ENCODE results near the gene NF2. TPM values are rescaled to one million over a fixed set of nuclear protein-coding genes. Genes with fewer than 3 reads are reported as not detected.

NF2 gene
- total RNA-seq, 4 donors from 2014 or later: 39.8 to 61.0 (median 45.1) TPM

DNA sequence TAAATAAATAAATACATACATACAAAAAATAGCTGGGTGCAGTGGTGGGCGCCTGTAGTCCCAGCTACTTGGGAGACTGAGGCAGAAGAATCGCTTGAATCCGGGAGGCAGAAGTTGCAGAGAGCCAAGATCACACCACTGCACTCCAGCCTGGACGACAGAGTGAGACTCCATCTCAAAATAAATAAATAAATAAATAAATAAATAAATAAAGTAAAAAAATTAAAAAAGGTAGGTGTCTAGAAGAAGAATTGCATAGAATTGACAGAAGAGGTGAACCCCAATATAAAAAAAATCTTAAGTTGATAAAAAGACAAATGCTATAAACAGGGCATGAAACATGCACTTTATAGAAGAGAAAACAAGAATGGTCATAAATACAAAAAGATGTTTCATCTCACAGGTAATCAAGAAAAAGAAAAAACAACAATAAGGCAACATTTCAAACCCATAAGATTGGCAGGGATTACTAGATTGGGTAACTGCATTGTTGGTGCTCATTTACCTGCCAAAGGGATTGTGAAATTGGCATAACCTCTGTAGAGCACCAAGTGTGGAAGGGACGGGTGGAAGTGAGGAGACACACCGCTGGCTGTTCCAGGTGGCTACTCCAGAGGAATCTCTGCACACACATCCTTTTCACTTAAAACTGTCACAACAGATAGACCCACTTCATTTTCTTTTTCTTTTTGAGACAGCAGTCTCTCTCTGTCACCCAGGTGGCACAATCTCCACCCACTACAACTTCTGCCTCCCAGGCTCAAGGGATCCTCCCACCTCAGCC, 44.7 kb downstream of the NF2 start:
- H3K36me3 ChIP-seq: peaks cover 0 to 73% of the 10 kb centered on the region in 2 donors
- H3K27me3 ChIP-seq: no peaks in the 10 kb centered on the region
- TF ChIP-seq POLR2A (IDR thresholded peaks at IDR 0.05) (no peak), CTCF (IDR thresholded peaks at IDR 0.05) (no peak), EP300 (IDR thresholded peaks at IDR 0.05) (no peak), POLR2AphosphoS5 (IDR thresholded peaks at IDR 0.05) (no peak)
- H3K27ac ChIP-seq: no peak overlapping the region
- H3K9me3 ChIP-seq: no peaks in the 10 kb centered on the region
- no peaks in the 10 kb centered on the region for H3K4me1 ChIP-seq
- WGBS, 2 donors (ENCODE audit: low coverage in 1 of 2): 94 to 95% methylated on average over 5 to 6 of the region's 6 CpGs
- ATAC-seq: no peak
- no peak overlapping the region for H3K4me3 ChIP-seq

GRCh38 chr22:29650370-29650769, 46.9 kb downstream of the NF2 start:
- H3K27me3 ChIP-seq: no peaks in the 10 kb centered on the region
- H3K27ac ChIP-seq: no peak overlapping the region
- H3K4me3 ChIP-seq: no peak overlapping the region
- no peaks in the 10 kb centered on the region for H3K9me3 ChIP-seq
- H3K36me3 ChIP-seq: peaks cover 0 to 75% of the 10 kb centered on the region in 2 donors
- ATAC-seq: no peak
- H3K4me1 ChIP-seq: no peaks in the 10 kb centered on the region
- TF ChIP-seq POLR2AphosphoS5 (IDR thresholded peaks at IDR 0.05) (no peak), EP300 (IDR thresholded peaks at IDR 0.05) (no peak), CTCF (IDR thresholded peaks at IDR 0.05) (no peak), POLR2A (IDR thresholded peaks at IDR 0.05) (no peak)
- WGBS, 2 donors (ENCODE audit: low coverage in 1 of 2): 58 to 90% methylated on average over 1 to 5 of the region's 5 CpGs

DNA sequence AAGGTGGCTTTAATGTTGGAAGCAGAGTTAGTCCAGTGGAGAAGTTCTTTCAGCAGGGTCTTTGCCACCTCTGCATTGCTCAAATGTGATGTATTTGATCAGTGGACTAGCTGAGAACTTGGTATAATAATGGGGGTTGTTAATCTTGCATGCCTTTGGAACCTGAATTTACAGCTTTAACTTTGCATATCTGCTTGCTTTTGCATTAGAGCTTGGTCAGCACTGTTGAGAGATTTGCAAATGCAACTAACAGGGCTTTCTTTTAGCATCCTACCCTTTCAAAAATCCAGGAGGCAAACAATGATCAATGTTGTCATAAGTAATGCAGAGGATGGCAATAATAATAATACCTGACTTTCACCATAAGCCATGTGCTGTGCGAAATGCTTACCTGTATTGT, 48.2 kb downstream of the NF2 start:
- no peak for ATAC-seq

DNA sequence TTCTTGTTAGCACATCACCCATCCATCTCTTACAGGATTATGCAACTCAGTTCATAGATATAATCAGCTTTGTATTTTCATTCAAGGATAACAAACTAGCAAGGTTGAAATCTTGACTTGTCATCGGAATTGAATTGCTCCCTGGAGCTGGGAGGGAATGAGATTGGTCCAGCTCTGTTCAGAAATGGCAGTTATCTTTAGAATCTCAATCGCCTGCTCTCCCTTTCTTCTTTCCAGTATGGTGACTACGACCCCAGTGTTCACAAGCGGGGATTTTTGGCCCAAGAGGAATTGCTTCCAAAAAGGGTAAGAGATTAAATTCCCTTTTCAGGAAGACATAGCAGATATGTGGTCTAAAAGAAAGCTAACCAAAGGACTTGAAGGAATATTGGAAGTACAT, 51.0 kb downstream of the NF2 start:
- Histone ChIP-seq H3K4me1 (no peaks in the 10 kb centered on the region), H3K36me3 (peaks cover 0 to 82% of the 10 kb centered on the region in 2 donors), H3K27ac (no peak overlapping the region), H3K9me3 (no peaks in the 10 kb centered on the region), H3K4me3 (no peak overlapping the region), H3K27me3 (no peaks in the 10 kb centered on the region)
- no peak for ATAC-seq
- WGBS, 2 donors (ENCODE audit: low coverage in 1 of 2): 70 to 96% methylated on average over 2 to 3 of the region's 4 CpGs
- no peak for TF ChIP-seq CTCF (IDR thresholded peaks at IDR 0.05)
- no peak for TF ChIP-seq POLR2A (IDR thresholded peaks at IDR 0.05)
- no peak for TF ChIP-seq POLR2AphosphoS5 (IDR thresholded peaks at IDR 0.05)
- no peak for TF ChIP-seq EP300 (IDR thresholded peaks at IDR 0.05)

More for the DNA sequence above, 48.2 kb downstream of the NF2 start:
- peaks cover 0 to 76% of the 10 kb centered on the region in 2 donors for H3K36me3 ChIP-seq
- 93% methylated on average over 1 of the region's 1 CpG; no CpG with 5 or more reads in 1 of the 2 donors for WGBS, 2 donors (ENCODE audit: low coverage in 1 of 2)
- H3K27me3 ChIP-seq: no peaks in the 10 kb centered on the region
- no peaks in the 10 kb centered on the region for H3K4me1 ChIP-seq
- no peak for TF ChIP-seq POLR2A (IDR thresholded peaks at IDR 0.05)
- TF ChIP-seq CTCF (IDR thresholded peaks at IDR 0.05): no peak
- TF ChIP-seq EP300 (IDR thresholded peaks at IDR 0.05): no peak
- no peak for TF ChIP-seq POLR2AphosphoS5 (IDR thresholded peaks at IDR 0.05)
- H3K4me3 ChIP-seq: no peak overlapping the region
- H3K27ac ChIP-seq: no peak overlapping the region
- H3K9me3 ChIP-seq: no peaks in the 10 kb centered on the region

DNA sequence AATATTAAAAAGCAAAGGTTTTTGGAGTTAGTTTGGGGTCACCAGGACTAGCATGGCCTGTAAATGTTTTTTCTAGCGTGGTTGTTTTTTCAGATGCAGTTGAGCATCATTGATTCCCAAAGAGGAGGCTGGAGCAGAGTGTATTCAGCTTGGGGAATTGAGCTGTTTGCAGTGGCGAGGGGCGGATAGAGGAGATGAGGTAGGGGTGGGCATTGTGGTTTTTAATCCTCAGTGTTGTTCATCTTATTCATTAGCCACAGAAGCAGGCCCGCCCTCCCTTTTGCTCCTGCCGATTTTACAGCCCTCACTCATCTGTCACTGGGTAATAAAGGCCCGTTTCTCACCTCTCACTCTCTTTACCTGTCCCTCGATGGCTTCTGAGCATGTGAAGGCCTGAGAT, 51.4 kb downstream of the NF2 start:
- no peaks in the 10 kb centered on the region for H3K4me1 ChIP-seq
- TF ChIP-seq CTCF (IDR thresholded peaks at IDR 0.05): no peak
- WGBS, 2 donors (ENCODE audit: low coverage in 1 of 2): 73 to 75% methylated on average over 6 to 7 of the region's 7 CpGs
- no peak overlapping the region for H3K4me3 ChIP-seq
- H3K27ac ChIP-seq: no peak overlapping the region
- no peaks in the 10 kb centered on the region for H3K9me3 ChIP-seq
- H3K36me3 ChIP-seq: peaks cover 0 to 86% of the 10 kb centered on the region in 2 donors
- ATAC-seq: no peak
- H3K27me3 ChIP-seq: no peaks in the 10 kb centered on the region

All from gastroesophageal sphincter (tissue), 4 donors.